ENCODE data around the gene KRT14.
"Not testable (repeated sequence)": the region's sequence is repeated elsewhere in the genome, so short reads cannot be mapped to it uniquely, and the experiment has no call there.

Gene KRT14

GRCh38 chr17:41576740-41577139, 10.0 kb downstream of the KRT14 start:
- DNase-seq: not testable (repeated sequence)

- no peak for DNase-seq
Measured at GRCh38 chr17:41575336-41575735, 11.4 kb downstream of the KRT14 start.

- no peak for DNase-seq
Measured at GRCh38 chr17:41571561-41572434, 14.9 kb downstream of the KRT14 start, which contains the start of gene KRT9. Gene KRT9 (minus strand): TSS chr17:41572059. CDS start chr17:41571992, 67 bp downstream.

- DNase-seq: no peak
Measured at GRCh38 chr17:41567317-41567716, 19.4 kb downstream of the KRT14 start.

- no peak for DNase-seq
Measured at GRCh38 chr17:41565338-41565737, 21.4 kb downstream of the KRT14 start.

GRCh38 chr17:41563607-41564170, 23.0 kb downstream of the KRT14 start:
- no peak for DNase-seq

GRCh38 chr17:41561554-41561953, 25.1 kb downstream of the KRT14 start:
- no peak for DNase-seq

GRCh38 chr17:41559548-41559947, 27.1 kb downstream of the KRT14 start:
- no peak for DNase-seq

GRCh38 chr17:41556931-41557330, 29.8 kb downstream of the KRT14 start:
- DNase-seq: no peak

GRCh38 chr17:41556306-41556705, 30.4 kb downstream of the KRT14 start:
- no peak for DNase-seq

- no peak for DNase-seq
Measured at GRCh38 chr17:41555105-41555887, 31.4 kb downstream of the KRT14 start.

GRCh38 chr17:41553987-41554680, 32.6 kb downstream of the KRT14 start:
- DNase-seq: no peak

- no peak for DNase-seq
Measured at GRCh38 chr17:41553176-41553575, 33.5 kb downstream of the KRT14 start.

GRCh38 chr17:41552455-41552854, 34.2 kb downstream of the KRT14 start:
- DNase-seq: no peak

- no peak for DNase-seq
Measured at GRCh38 chr17:41551365-41551764, 35.3 kb downstream of the KRT14 start.

- DNase-seq: no peak
Measured at GRCh38 chr17:41549596-41550039, 37.1 kb downstream of the KRT14 start.

- DNase-seq: peak; percentile 82
Measured at GRCh38 chr17:41548844-41549595, 37.7 kb downstream of the KRT14 start.

GRCh38 chr17:41547921-41548843, 38.5 kb downstream of the KRT14 start:
- DNase-seq: peak; percentile 85

- no peak for DNase-seq
Measured at GRCh38 chr17:41547378-41547841, 39.3 kb downstream of the KRT14 start.

- no peak for DNase-seq
Measured at GRCh38 chr17:41546819-41547218, 39.9 kb downstream of the KRT14 start.
